Transverse colon (tissue), 4 donors: ENCODE results near the gene CTDP1. TPM values are rescaled to one million over a fixed set of nuclear protein-coding genes. Genes with fewer than 3 reads are reported as not detected.
"Not testable (repeated sequence)": the region's sequence is repeated elsewhere in the genome, so short reads cannot be mapped to it uniquely, and the experiment has no call there.

Experiments used
- DNase-seq: peaks from one replicate; pipeline ENCODE4 v3.0.0-alpha.2; 2019
- H3K27ac ChIP-seq, 4 donors: fragments of 200-600 bp; sonication (generic); 2 replicates each; pipeline ENCODE4 v1.5.1; 2016 to 2018; ENCODE audit warnings: inconsistent platforms in 4 of 4
- H3K27me3 ChIP-seq: fragments of 200-600 bp; sonication (generic); 2 replicates; pipeline ENCODE4 v1.5.1; 2017; ENCODE audit warnings: inconsistent platforms
- H3K36me3 ChIP-seq, 4 donors: fragments of 200-600 bp; sonication (generic); 2 replicates each; pipeline ENCODE4 v1.5.1; 2017 to 2019; ENCODE audit warnings: inconsistent platforms in 4 of 4
- H3K4me1 ChIP-seq, 4 donors: fragments of 200-600 bp; sonication (generic); 2 replicates each; pipeline ENCODE4 v1.5.1; 2017 to 2020; ENCODE audit warnings: inconsistent platforms in 4 of 4
- H3K4me3 ChIP-seq, 4 donors: fragments of 200-600 bp; sonication (generic); 1 replicate in 1 of 4; 2 replicates in 3 of 4; pipeline versions ENCODE4 v1.5.1 to v1.6.1; 2017 to 2019; ENCODE audit warnings: inconsistent platforms in 4 of 4
- H3K9me3 ChIP-seq, 2 donors: fragments of 200-600 bp; sonication (generic); 2 replicates each; pipeline ENCODE4 v1.5.1; 2017 to 2019; ENCODE audit warnings: inconsistent platforms in 2 of 2
- CTCF ChIP-seq, 5 experiments: fragments of 200-600 bp in 3 of 5; fragments of 450-650 bp in 2 of 5; sonication (generic) in 3 of 5; IDR thresholded peaks; 1 replicate in 2 of 5; 2 replicates in 3 of 5; pipeline ENCODE4 v1.5.1; 2016 to 2017; ENCODE audit warnings: antibody characterized with exemption in 5 of 5, inconsistent platforms in 3 of 5, mild to moderate bottlenecking in 2 of 5, moderate library complexity in 1 of 5
- EP300 ChIP-seq: sonication (generic); formaldehyde crosslinking; IDR thresholded peaks from one replicate; pipeline ENCODE4 v1.6.1; 2017; ENCODE audit warnings: antibody characterized with exemption, low read depth
- POLR2A ChIP-seq: fragments of 450-650 bp; IDR thresholded peaks from one replicate; pipeline ENCODE4 v1.6.1; 2016; ENCODE audit warnings: antibody characterized with exemption, mild to moderate bottlenecking, moderate library complexity
- POLR2AphosphoS5 ChIP-seq, 3 donors: sonication (generic); formaldehyde crosslinking; IDR thresholded peaks; one replicate each; pipeline ENCODE4 v1.6.1; 2016; ENCODE audit warnings: antibody characterized with exemption in 3 of 3
- WGBS, 2 donors: methylation state at CpG; one replicate each; pipeline ENCODE4 v1.1.5; 2018; ENCODE audit warnings: low coverage in 1 of 2; 5-methylcytosine and 5-hydroxymethylcytosine counted together
- in situ Hi-C, 4 donors: fragments of 200-750 bp; cut with MboI; loops; one replicate each; pipeline versions ENCODE4 v1.15.0 to v1.15.1; 2017; ENCODE audit warnings: low sequenced_read_pairs in 3 of 4, low pct_ligation_motif_present in 1 of 4, low pct_unique_long_range_greater_than_20kb in 1 of 4
- intact Hi-C: fragments of 100-400 bp; cut with DNase I; formaldehyde crosslinking; loops from one replicate; pipeline ENCODE4 v1.15.1; 2023; ENCODE audit warnings: low total_unique reads
- total RNA-seq, 4 donors: library from RNA; depleted of rRNA; stranded (reverse); fragments of >200 nt; gene quantifications; one replicate each; pipeline ENCODE4 v1.1.0, GENCODE V29; 2016

The CTDP1 gene
- total RNA-seq, 4 donors from 2014 or later, result 30.6 to 120 (median 49.3) TPM

GRCh38 chr18:79727211-79727610 is 47.6 kb downstream of the CTDP1 start:
- Histone ChIP-seq H3K4me1 (no peaks in the 10 kb centered on the region), H3K9me3 (peaks cover 12 to 20% of the 10 kb centered on the region in 2 donors), H3K36me3 (peaks cover 0 to 69% (median 26%) of the 10 kb centered on the region in 4 donors), H3K4me3 (no peak overlapping the region), H3K27ac (no peak overlapping the region), H3K27me3 (no peaks in the 10 kb centered on the region)
- WGBS, 2 donors, result 97 to 99% methylated on average over 31 to 33 of the region's 33 CpGs
- no peak for DNase-seq
- in situ Hi-C loops, result no loop called here
- intact Hi-C loops, result no loop called here
- TF ChIP-seq POLR2AphosphoS5 (IDR thresholded peaks at IDR 0.05), result no peak
- TF ChIP-seq CTCF (IDR thresholded peaks at IDR 0.05), result no peak
- no peak for TF ChIP-seq EP300
- TF ChIP-seq POLR2A, result no peak

- 97 to 100% methylated on average over 7 to 34 of the region's 35 CpGs for WGBS, 2 donors
Observed at GRCh38 chr18:79728931-79729586, 49.5 kb downstream of the CTDP1 start.

GRCh38 chr18:79729611-79730010 is 50.0 kb downstream of the CTDP1 start:
- DNase-seq, result no peak
- Histone ChIP-seq H3K27me3 (no peaks in the 10 kb centered on the region), H3K9me3 (peaks cover 12 to 20% of the 10 kb centered on the region in 2 donors), H3K4me3 (no peak overlapping the region), H3K27ac (no peak overlapping the region), H3K36me3 (peaks cover 0 to 73% (median 23%) of the 10 kb centered on the region in 4 donors), H3K4me1 (no peaks in the 10 kb centered on the region)
- TF ChIP-seq POLR2AphosphoS5 (IDR thresholded peaks at IDR 0.05) (no peak), EP300 (no peak), POLR2A (no peak), CTCF (IDR thresholded peaks at IDR 0.05) (no peak)
- intact Hi-C loops, result no loop called here
- 99% methylated on average over 12 of the region's 12 CpGs; no CpG with 5 or more reads in 1 of the 2 donors for WGBS, 2 donors
- in situ Hi-C loops, result no loop called here

More at GRCh38 chr18:79728931-79729586, 49.5 kb downstream of the CTDP1 start:
- in situ Hi-C loops, result no loop called here
- Histone ChIP-seq H3K4me1 (no peaks in the 10 kb centered on the region), H3K27me3 (no peaks in the 10 kb centered on the region), H3K27ac (no peak overlapping the region), H3K36me3 (peaks cover 0 to 75% (median 23%) of the 10 kb centered on the region in 4 donors), H3K9me3 (peaks cover 12 to 20% of the 10 kb centered on the region in 2 donors), H3K4me3 (no peak overlapping the region)
- no peak for DNase-seq
- TF ChIP-seq EP300, result no peak
- no peak for TF ChIP-seq CTCF (IDR thresholded peaks at IDR 0.05)
- intact Hi-C loops, result no loop called here

GRCh38 chr18:79730804-79731203 is 51.2 kb downstream of the CTDP1 start:
- intact Hi-C loops (no loop called here), in situ Hi-C loops (no loop called here)
- H3K9me3 ChIP-seq, result peaks cover 12 to 20% of the 10 kb centered on the region in 2 donors
- H3K4me1 ChIP-seq, result no peaks in the 10 kb centered on the region
- no peak overlapping the region for H3K4me3 ChIP-seq
- no peaks in the 10 kb centered on the region for H3K27me3 ChIP-seq
- TF ChIP-seq POLR2A, result no peak
- no peak for TF ChIP-seq CTCF (IDR thresholded peaks at IDR 0.05)
- TF ChIP-seq EP300, result no peak
- TF ChIP-seq POLR2AphosphoS5 (IDR thresholded peaks at IDR 0.05), result no peak
- 96% methylated on average over 11 of the region's 11 CpGs; no CpG with 5 or more reads in 1 of the 2 donors for WGBS, 2 donors
- no peak for DNase-seq
- H3K36me3 ChIP-seq, result peaks cover 0 to 62% (median 26%) of the 10 kb centered on the region in 4 donors
- H3K27ac ChIP-seq, result no peak overlapping the region

GRCh38 chr18:79731881-79732720 is 52.5 kb downstream of the CTDP1 start:
- peaks cover 12 to 20% of the 10 kb centered on the region in 2 donors for H3K9me3 ChIP-seq
- H3K27ac ChIP-seq, in situ Hi-C loops, H3K4me3 ChIP-seq, intact Hi-C loops, DNase-seq, H3K4me1 ChIP-seq, H3K27me3 ChIP-seq: not testable (repeated sequence)
- peaks cover 0 to 66% (median 30%) of the 10 kb centered on the region in 4 donors for H3K36me3 ChIP-seq
- 83 to 95% methylated on average over 7 to 17 of the region's 17 CpGs for WGBS, 2 donors
